ENCODE data around the gene AGPAT1.

- TF ChIP-seq CTCF (IDR thresholded peaks at IDR 0.05) (no peak), ZFX (IDR thresholded peaks at IDR 0.05; ENCODE audit: borderline replicate concordance) (no peak)
Observed at GRCh38 chr6:32222333-32223230, 46.7 kb upstream of the AGPAT1 start.

Measured in 22Rv1 (cell line).